ENCODE measurements around the gene ZBTB7C. TPM values are rescaled to one million over a fixed set of nuclear protein-coding genes. Genes with fewer than 3 reads are reported as not detected.

ZBTB7C gene
- polyA plus RNA-seq, 2 of the 4 experiments (the other 2 are of a cell fraction): 0.10 to 0.12 TPM

DNA sequence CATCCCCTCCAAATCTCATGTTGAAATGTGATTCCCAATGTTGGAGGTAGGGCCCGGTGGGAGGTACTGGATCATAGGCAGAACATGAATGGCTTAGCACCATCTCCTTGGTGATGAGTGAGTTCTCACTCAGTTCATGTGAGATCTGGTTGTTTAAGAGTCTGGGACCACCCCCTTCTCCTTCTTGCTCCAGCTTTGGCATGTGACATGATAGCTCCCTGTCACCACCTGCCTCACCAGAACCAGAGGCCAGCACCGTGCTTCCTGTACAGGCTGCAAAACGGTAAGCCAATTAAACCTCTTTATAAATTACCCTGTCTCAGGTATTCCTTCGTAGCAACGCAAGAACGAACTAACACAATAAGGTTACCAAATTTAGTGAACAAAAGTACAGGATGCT lies 95.4 kb downstream of the ZBTB7C start:
- WGBS (ENCODE audit: missing lambda C conversion rate): 76% methylated on average over 5 of the region's 6 CpGs
- CTCF ChIA-PET: no interaction called here
- POLR2A ChIA-PET: no interaction called here

GRCh38 chr18:48312066-48312465 lies 97.1 kb downstream of the ZBTB7C start:
- WGBS (ENCODE audit: missing lambda C conversion rate): 50% methylated on average over 2 of the region's 5 CpGs
- Histone ChIP-seq H3K27ac (no peak overlapping the region), H3K4me1 (no peaks in the 10 kb centered on the region), H3K9me3 (no peaks in the 10 kb centered on the region), H3K4me3 (no peak overlapping the region), H3K4me2 (no peak overlapping the region)
- TF ChIP-seq POLR2AphosphoS2 (conservative IDR thresholded peaks at IDR 0.05; ENCODE audit: low read length) (no peak), CBX8 (IDR thresholded peaks at IDR 0.05) (no peak), RAD21 (conservative IDR thresholded peaks at IDR 0.05 in 1 of 2, IDR thresholded peaks at IDR 0.05 in 1 of 2) (no peak), SMC3 (IDR thresholded peaks at IDR 0.05) (no peak), ELK1 (IDR thresholded peaks at IDR 0.05; ENCODE audit: low read depth, low read length) (no peak), HOXB5 (CRISPR knock-in tag; IDR thresholded peaks at IDR 0.05) (no peak), TP53 (CRISPR knock-in tag; IDR thresholded peaks at IDR 0.05) (no peak), JUNB (IDR thresholded peaks at IDR 0.05) (no peak), HMGXB4 (CRISPR knock-in tag; IDR thresholded peaks at IDR 0.05; ENCODE audit: borderline replicate concordance) (no peak), NPAS2 (CRISPR knock-in tag; IDR thresholded peaks at IDR 0.05; ENCODE audit: borderline replicate concordance) (no peak), MAFK (IDR thresholded peaks at IDR 0.05; ENCODE audit: partially characterized antibody) (no peak), FOXS1 (CRISPR knock-in tag; IDR thresholded peaks at IDR 0.05) (no peak), ZC3H11A (IDR thresholded peaks at IDR 0.05) (no peak), ESRRA (IDR thresholded peaks at IDR 0.05; ENCODE audit: borderline replicate concordance, low read length) (no peak), MAZ (IDR thresholded peaks at IDR 0.05; ENCODE audit: borderline replicate concordance, low read depth, low read length) (no peak), RNF2 (IDR thresholded peaks at IDR 0.05; ENCODE audit: borderline replicate concordance, low read depth) (no peak), CEBPB (IDR thresholded peaks at IDR 0.05) (no peak)
- TF ChIP-seq, protein P1, sequence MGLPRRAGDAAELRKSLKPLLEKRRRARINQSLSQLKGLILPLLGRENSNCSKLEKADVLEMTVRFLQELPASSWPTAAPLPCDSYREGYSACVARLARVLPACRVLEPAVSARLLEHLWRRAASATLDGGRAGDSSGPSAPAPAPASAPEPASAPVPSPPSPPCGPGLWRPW (IDR thresholded peaks at IDR 0.05): no peak
- ATAC-seq (no peak), DNase-seq (ENCODE audit: low read depth in 1 of 2, low spot score in 1 of 2) (no peak), FAIRE-seq (no peak)
- ChIA-PET POLR2A (no interaction called here), CTCF (no interaction called here)

More for the DNA sequence above, 95.4 kb downstream of the ZBTB7C start:
- TF ChIP-seq SMC3 (IDR thresholded peaks at IDR 0.05) (no peak), HDAC2 (IDR thresholded peaks at IDR 0.05) (no peak), EHF (CRISPR knock-in tag; IDR thresholded peaks at IDR 0.05) (no peak), ESRRA (IDR thresholded peaks at IDR 0.05; ENCODE audit: borderline replicate concordance, low read length) (no peak), GATA3 (IDR thresholded peaks at IDR 0.05; ENCODE audit: borderline replicate concordance) (no peak), HOXA7 (CRISPR knock-in tag; IDR thresholded peaks at IDR 0.05) (no peak), TP53 (CRISPR knock-in tag; IDR thresholded peaks at IDR 0.05) (no peak), BCL3 (IDR thresholded peaks at IDR 0.05) (no peak), RAD21 (conservative IDR thresholded peaks at IDR 0.05 in 1 of 2, IDR thresholded peaks at IDR 0.05 in 1 of 2) (no peak), HEYL (CRISPR knock-in tag; IDR thresholded peaks at IDR 0.05) (no peak), CHD2 (IDR thresholded peaks at IDR 0.05; ENCODE audit: low read length, partially characterized antibody) (no peak), CHD4 (IDR thresholded peaks at IDR 0.05; ENCODE audit: borderline replicate concordance) (no peak)
- Histone ChIP-seq H3K4me3 (no peak overlapping the region), H3K9me3 (no peaks in the 10 kb centered on the region), H3K4me1 (no peaks in the 10 kb centered on the region), H3K4me2 (no peak overlapping the region), H3K27ac (no peak overlapping the region)
- FAIRE-seq (no peak), DNase-seq (ENCODE audit: low read depth in 1 of 2, low spot score in 1 of 2) (no peak), ATAC-seq (no peak)

All from A549 (cell line).